Nephron progenitor cell (in vitro differentiated cells): ENCODE data around the gene BTBD1.

ENCODE experiments used
- DNase-seq: peaks from one replicate; pipeline ENCODE4 v3.0.0; 2021
- H3K27ac Mint-ChIP-seq: 2 replicates; pipeline ENCODE4 v1.8.0; 2021; ENCODE audit warnings: mild to moderate bottlenecking, moderate library complexity, mixed read lengths
- H3K27me3 Mint-ChIP-seq: 2 replicates; pipeline ENCODE4 v1.8.0; 2021; ENCODE audit warnings: mild to moderate bottlenecking, low read depth, mixed read lengths; ENCODE audit not compliant: poor library complexity
- H3K36me3 Mint-ChIP-seq: 2 replicates; pipeline ENCODE4 v1.8.0; 2021; ENCODE audit warnings: low read depth, mixed read lengths
- H3K4me1 Mint-ChIP-seq: 2 replicates; pipeline ENCODE4 v1.8.0; 2021; ENCODE audit warnings: mixed read lengths
- H3K4me3 Mint-ChIP-seq: 2 replicates; pipeline ENCODE4 v1.8.0; 2021; ENCODE audit warnings: mild to moderate bottlenecking, moderate library complexity, mixed read lengths
- H3K9me3 Mint-ChIP-seq: 2 replicates; pipeline ENCODE4 v1.8.0; 2021; ENCODE audit warnings: mild to moderate bottlenecking, moderate library complexity, mixed read lengths
- TF ChIP-seq, protein P1 (sequence below): fragments of 200-600 bp; sonication (generic); IDR thresholded peaks from 2 replicates; pipeline ENCODE4 v1.5.0; 2021; ENCODE audit warnings: antibody characterized with exemption

BTBD1 gene

DNA sequence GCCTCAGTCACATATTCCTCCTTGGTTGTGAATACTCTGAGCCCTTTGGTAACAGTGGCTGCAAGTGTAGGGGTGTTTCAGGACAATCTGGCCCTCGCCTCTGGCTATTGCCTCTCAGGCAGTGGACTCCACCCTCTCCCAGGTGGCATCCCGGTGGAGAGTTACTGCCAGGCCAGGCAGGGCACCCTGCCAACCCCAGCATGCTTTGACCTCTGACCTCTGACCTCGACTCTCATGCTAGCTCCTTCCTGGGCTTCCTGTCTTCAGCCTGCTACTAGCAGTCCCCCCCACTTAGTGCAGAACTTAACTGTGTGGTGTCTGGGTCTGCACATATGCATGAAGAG lies 45.9 kb upstream of the BTBD1 start:
- Mint-ChIP-seq H3K36me3 (peaks cover 13% of the 10 kb centered on the region), H3K4me3 (no peak overlapping the region), H3K9me3 (peaks cover 3% of the 10 kb centered on the region), H3K27me3 (peaks cover 36% of the 10 kb centered on the region), H3K27ac (no peak overlapping the region), H3K4me1 (peaks cover 7% of the 10 kb centered on the region)
- TF ChIP-seq, protein P1, sequence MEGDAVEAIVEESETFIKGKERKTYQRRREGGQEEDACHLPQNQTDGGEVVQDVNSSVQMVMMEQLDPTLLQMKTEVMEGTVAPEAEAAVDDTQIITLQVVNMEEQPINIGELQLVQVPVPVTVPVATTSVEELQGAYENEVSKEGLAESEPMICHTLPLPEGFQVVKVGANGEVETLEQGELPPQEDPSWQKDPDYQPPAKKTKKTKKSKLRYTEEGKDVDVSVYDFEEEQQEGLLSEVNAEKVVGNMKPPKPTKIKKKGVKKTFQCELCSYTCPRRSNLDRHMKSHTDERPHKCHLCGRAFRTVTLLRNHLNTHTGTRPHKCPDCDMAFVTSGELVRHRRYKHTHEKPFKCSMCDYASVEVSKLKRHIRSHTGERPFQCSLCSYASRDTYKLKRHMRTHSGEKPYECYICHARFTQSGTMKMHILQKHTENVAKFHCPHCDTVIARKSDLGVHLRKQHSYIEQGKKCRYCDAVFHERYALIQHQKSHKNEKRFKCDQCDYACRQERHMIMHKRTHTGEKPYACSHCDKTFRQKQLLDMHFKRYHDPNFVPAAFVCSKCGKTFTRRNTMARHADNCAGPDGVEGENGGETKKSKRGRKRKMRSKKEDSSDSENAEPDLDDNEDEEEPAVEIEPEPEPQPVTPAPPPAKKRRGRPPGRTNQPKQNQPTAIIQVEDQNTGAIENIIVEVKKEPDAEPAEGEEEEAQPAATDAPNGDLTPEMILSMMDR = no peak
- DNase-seq = no peak

- Mint-ChIP-seq H3K27me3 (peaks cover 41% of the 10 kb centered on the region), H3K36me3 (peaks cover 13% of the 10 kb centered on the region), H3K27ac (no peak overlapping the region), H3K4me1 (peaks cover 7% of the 10 kb centered on the region), H3K9me3 (peaks cover 3% of the 10 kb centered on the region), H3K4me3 (no peak overlapping the region)
- TF ChIP-seq, protein P1 = no peak
- no peak for DNase-seq
These were observed 45.3 kb upstream of the BTBD1 start for GRCh38 chr15:83112233-83112955.

- Mint-ChIP-seq H3K9me3 (peaks cover 7% of the 10 kb centered on the region), H3K27ac (no peak overlapping the region), H3K36me3 (peaks cover 13% of the 10 kb centered on the region), H3K4me3 (no peak overlapping the region), H3K27me3 (peaks cover 53% of the 10 kb centered on the region), H3K4me1 (peaks cover 7% of the 10 kb centered on the region)
- TF ChIP-seq, protein P1 = no peak
- DNase-seq = no peak
These were observed 44.1 kb upstream of the BTBD1 start for GRCh38 chr15:83111149-83111548.

DNA sequence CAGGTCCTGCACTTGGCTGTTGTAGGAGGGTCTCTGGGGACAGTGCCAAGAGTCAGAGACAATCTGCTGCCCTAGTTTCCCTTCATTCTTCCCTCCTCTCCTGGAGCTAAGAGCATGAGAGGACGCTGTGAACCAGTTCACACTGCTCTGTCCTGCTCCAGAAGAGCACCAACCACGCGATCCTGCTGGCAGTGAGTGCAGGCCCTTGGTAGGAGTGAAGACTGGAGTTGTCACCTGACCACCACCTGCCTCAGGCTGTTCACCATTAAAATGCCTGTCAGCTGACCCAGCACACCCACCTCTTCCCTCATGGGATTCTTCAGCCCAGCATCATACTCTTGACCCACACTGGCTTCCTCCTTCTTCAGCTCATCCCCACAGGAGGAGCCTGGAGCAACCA lies 43.3 kb upstream of the BTBD1 start:
- TF ChIP-seq, protein P1 = no peak
- peaks cover 7% of the 10 kb centered on the region for H3K4me1 Mint-ChIP-seq
- peaks cover 7% of the 10 kb centered on the region for H3K9me3 Mint-ChIP-seq
- no peak for DNase-seq
- peaks cover 9% of the 10 kb centered on the region for H3K36me3 Mint-ChIP-seq
- no peak overlapping the region for H3K27ac Mint-ChIP-seq
- H3K4me3 Mint-ChIP-seq = no peak overlapping the region
- peaks cover 60% of the 10 kb centered on the region for H3K27me3 Mint-ChIP-seq

DNA sequence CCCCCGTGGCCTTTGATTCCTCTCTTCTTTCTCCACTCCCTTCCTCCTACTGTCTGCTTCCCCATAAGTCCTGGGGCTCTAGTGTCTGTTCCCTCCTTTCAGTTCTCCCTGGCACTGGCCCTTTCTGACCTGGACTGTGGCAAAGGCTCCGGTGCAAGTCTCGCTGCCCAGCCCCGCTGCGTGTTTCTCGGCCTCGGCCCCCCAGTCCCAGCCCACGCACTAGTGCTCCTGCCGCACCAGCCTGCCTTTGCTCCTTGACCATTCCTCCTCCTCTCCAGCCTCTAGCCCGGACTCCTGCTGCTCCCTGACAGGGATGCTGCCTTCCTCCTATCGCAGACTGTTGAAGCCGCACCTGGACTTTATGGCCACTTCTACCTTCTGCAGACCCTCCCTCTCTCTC lies 42.5 kb upstream of the BTBD1 start:
- Mint-ChIP-seq H3K27ac (no peak overlapping the region), H3K27me3 (peaks cover 65% of the 10 kb centered on the region), H3K4me3 (no peak overlapping the region), H3K4me1 (peaks cover 7% of the 10 kb centered on the region), H3K36me3 (peaks cover 5% of the 10 kb centered on the region), H3K9me3 (peaks cover 7% of the 10 kb centered on the region)
- TF ChIP-seq, protein P1 = no peak
- no peak for DNase-seq
